K562 (cell line): ENCODE measurements around the gene FRMD3. TPM values are rescaled to one million over a fixed set of nuclear protein-coding genes. Genes with fewer than 3 reads are reported as not detected.

Experiments used
- ATAC-seq: fragments of 200-7000 bp; cut with Tn5 transposase; 3 replicates; pipeline ENCODE4 v1.9.1; 2020; ENCODE audit warnings: moderate library complexity
- BruUV-seq: library from RNA; stranded (reverse); fragments of 400-500 nt; replicated peaks from 2 replicates; lab custom pipeline; 2021; lab: Mats Ljungman, UMichigan
- CTCF ChIA-PET: fragments of 300-600 bp; formaldehyde crosslinking; extraction: SDS; loops from one replicate; lab custom pipeline; 2021; ENCODE audit warnings: low intra/inter-chr PET ratio; lab: Yijun Ruan, JAX
- POLR2A ChIA-PET: fragments of 300-600, 350-650 bp; sonication (Branson Sonifier 250); formaldehyde crosslinking; extraction: SDS; loops from one replicate; lab custom pipeline; 2021; ENCODE audit warnings: antibody characterized with exemption, inconsistent platforms; lab: Yijun Ruan, JAX
- DNase-seq, 4 experiments: peaks; one replicate each; pipeline versions ENCODE4 v3.0.0 to v3.0.0-alpha.2; 2011 to 2018; ENCODE audit warnings: low spot score in 3 of 4, mixed read lengths in 3 of 4; ENCODE audit errors: extremely low read depth in 1 of 4
- FAIRE-seq: peaks from 2 replicates; lab custom pipeline; 2011; peaks lifted over from hg19 to GRCh38; lab: Jason Lieb, UNC
- H2AFZ ChIP-seq: 2 replicates; pipeline ENCODE4 v1.6.0; 2011; ENCODE audit warnings: low read depth, low read length, control low read depth, inconsistent platforms
- H3K27ac ChIP-seq: fragments of 200-600 bp; 3 replicates; pipeline ENCODE4 v1.8.0; 2011; ENCODE audit warnings: low read depth, mild to moderate bottlenecking, control low read depth, inconsistent platforms, low read length, moderate library complexity, mixed read lengths; ENCODE audit errors: extremely low read depth
- H3K27me3 ChIP-seq, 2 experiments: fragments of 300-600 bp in 1 of 2; 2 replicates in 1 of 2; 3 replicates in 1 of 2; pipeline versions ENCODE4 v1.6.0 to v1.8.0; 2011; ENCODE audit warnings: inconsistent platforms in 2 of 2, low read length in 2 of 2, mild to moderate bottlenecking in 1 of 2, mixed read lengths in 1 of 2, moderate library complexity in 1 of 2; ENCODE audit not compliant: control insufficient read depth in 2 of 2, insufficient read depth in 2 of 2
- H3K36me3 ChIP-seq: fragments of 300-600 bp; 3 replicates; pipeline ENCODE4 v1.8.0; 2011; ENCODE audit warnings: mild to moderate bottlenecking, low read length, inconsistent platforms; ENCODE audit not compliant: control insufficient read depth, insufficient read depth
- H3K4me1 ChIP-seq, 2 experiments: fragments of 200-600 bp in 1 of 2; replicated peaks in 1 of 2; 2 replicates in 1 of 2; 3 replicates in 1 of 2; pipeline versions ENCODE4 v1.5.1 to v1.8.0; 2011; ENCODE audit warnings: inconsistent platforms in 2 of 2, low read length in 2 of 2, mild to moderate bottlenecking in 1 of 2, mixed read lengths in 1 of 2, moderate library complexity in 1 of 2; ENCODE audit not compliant: control insufficient read depth in 2 of 2, insufficient read depth in 2 of 2
- H3K4me2 ChIP-seq: 2 replicates; pipeline ENCODE4 v1.6.1; 2011; ENCODE audit warnings: low read length, control low read depth, inconsistent platforms, mixed read lengths; ENCODE audit not compliant: insufficient read depth
- H3K4me3 ChIP-seq: fragments of 200-600 bp; sonication (generic), shearing (Covaris generic); 2 replicates; pipeline ENCODE4 v1.5.1; 2016; ENCODE audit warnings: control low read depth, inconsistent platforms
- H3K79me2 ChIP-seq: fragments of 200-600 bp; 3 replicates; pipeline ENCODE4 v1.8.0; 2011; ENCODE audit warnings: low read length, inconsistent platforms; ENCODE audit not compliant: control insufficient read depth, insufficient read depth
- H3K9ac ChIP-seq, 2 experiments: 2 replicates each; pipeline versions ENCODE4 v1.6.0 to v1.6.1; 2011; ENCODE audit warnings: low read depth in 2 of 2, low read length in 2 of 2, control low read depth in 1 of 2, inconsistent platforms in 1 of 2, mild to moderate bottlenecking in 1 of 2, mixed read lengths in 1 of 2; ENCODE audit not compliant: insufficient read depth in 1 of 2
- H3K9me1 ChIP-seq: one replicate; pipeline ENCODE4 v1.6.0; 2011; ENCODE audit warnings: inconsistent platforms, mild to moderate bottlenecking, low read length, moderate library complexity; ENCODE audit not compliant: control insufficient read depth, insufficient read depth
- H3K9me3 ChIP-seq: replicated peaks from 2 replicates; pipeline ENCODE4 v1.5.1; 2011; ENCODE audit warnings: low read depth, low read length, inconsistent platforms; ENCODE audit not compliant: control insufficient read depth, insufficient read depth
- H4K20me1 ChIP-seq: replicated peaks from 2 replicates; pipeline ENCODE4 v1.6.1; 2011; ENCODE audit warnings: low read length, inconsistent platforms, mixed read lengths; ENCODE audit not compliant: control insufficient read depth, insufficient read depth
- ETV6 ChIP-seq, 3 experiments: fragments of 150-350 bp in 1 of 3; sonication (generic) in 1 of 3; formaldehyde crosslinking in 1 of 3; IDR thresholded peaks; 2 replicates each; pipeline versions ENCODE4 v1.6.1 to v1.8.0; 2014 to 2022; ENCODE audit warnings: borderline replicate concordance in 2 of 3, low read depth in 2 of 3, antibody characterized with exemption in 1 of 3, low read length in 1 of 3, mild to moderate bottlenecking in 1 of 3, missing genetic modification reagents in 1 of 3
- GTF2F1 ChIP-seq: IDR thresholded peaks from 2 replicates; pipeline ENCODE4 v1.6.1; 2011; ENCODE audit warnings: low read depth, low read length, improper control_type of control experiment
- PTRF ChIP-seq: fragments of 450-650 bp; IDR thresholded peaks from 2 replicates; pipeline ENCODE4 v1.6.1; 2016; ENCODE audit warnings: mild to moderate bottlenecking, missing genetic modification characterization, missing compliant biosample characterization
- ZBED1 ChIP-seq: IDR thresholded peaks from 2 replicates; pipeline ENCODE4 v1.6.1; 2014
- ZBTB11 ChIP-seq, 3 experiments: fragments of 200-800 bp in 1 of 3; fragments of 250-450 bp in 1 of 3; fragments of 450-650 bp in 1 of 3; sonication (Bioruptor Pico) in 1 of 3; sonication (Bioruptor generic) in 1 of 3; formaldehyde crosslinking in 1 of 3; IDR thresholded peaks; 2 replicates each; pipeline versions ENCODE4 v1.6.1 to v1.8.0; 2016 to 2022; ENCODE audit warnings: mild to moderate bottlenecking in 2 of 3, missing genetic modification characterization in 2 of 3, missing compliant biosample characterization in 1 of 3, moderate library complexity in 1 of 3
- ZC3H8 ChIP-seq: fragments of 450-650 bp; IDR thresholded peaks from 2 replicates; pipeline ENCODE4 v1.6.1; 2017
- ZNF3 ChIP-seq: fragments of 250-450 bp; sonication (Bioruptor Pico); IDR thresholded peaks from 2 replicates; pipeline ENCODE4 v1.5.0; 2021; ENCODE audit warnings: mild to moderate bottlenecking, moderate library complexity
- ZNF696 ChIP-seq: fragments of 250-450 bp; sonication (Bioruptor Pico); conservative IDR thresholded peaks from 2 replicates; pipeline ENCODE4 v1.4.0; 2020; ENCODE audit warnings: mild to moderate bottlenecking, moderate library complexity
- WGBS: fragments of 100-300 bp; shearing (Covaris generic); methylation state at CpG from one replicate; pipeline ENCODE4 v1.1.6; 2016; ENCODE audit warnings: low coverage, mixed read lengths; ENCODE audit not compliant: insufficient coverage; ENCODE audit errors: missing lambda C conversion rate; 5-methylcytosine and 5-hydroxymethylcytosine counted together
- in situ Hi-C: fragments of 300-500 bp; cut with MboI; formaldehyde crosslinking; loops from 4 replicates; pipeline ENCODE4 v1.15.0; 2018; ENCODE audit warnings: inconsistent platforms, mixed read lengths
- intact Hi-C: fragments of 100-400 bp; cut with micrococcal nuclease; formaldehyde crosslinking; loops from 2 replicates; pipeline ENCODE4 v1.14.2; 2022
- polyA plus RNA-seq, 8 experiments: library from polyadenylated mRNA; depleted of rRNA in 4 of 8; stranded (reverse) in 5 of 8; unstranded in 3 of 8; fragments of >200 nt; fragmentation: Nextera tagmentation in 2 of 8; fragmentation: Illumina TruSeq in 1 of 8; extraction: Ambion mirVana in 2 of 8; extraction: Trizol in 1 of 8; gene quantifications; 2 replicates each; pipeline versions ENCODE4 v1.2.1 to v1.2.3, GENCODE V29; 2011 to 2014; ENCODE audit warnings: inconsistent platforms in 1 of 8, missing spikeins in 1 of 8
- total RNA-seq, 7 experiments: library from RNA; depleted of rRNA in 6 of 7; stranded (reverse); fragments of >200 nt in 6 of 7; fragmentation: Illumina TruSeq in 2 of 7; extraction: Trizol in 2 of 7; gene quantifications; 2 replicates each; pipeline versions ENCODE4 v1.2.1 to v1.2.3, GENCODE V29; 2011 to 2021; ENCODE audit warnings: low replicate concordance in 1 of 7

The FRMD3 gene
- total and polyA plus RNA-seq, 9 of the 15 experiments (the other 6 are each of a cell fraction or from before 2014, with no cell fraction given), result 0.09 to 0.51 (median 0.21) TPM

GRCh38 chr9:83451308-83451707 is 86.9 kb downstream of the FRMD3 start:
- no peaks in the 10 kb centered on the region for H3K9me3 ChIP-seq
- H2AFZ ChIP-seq, result no peak overlapping the region
- no peak for DNase-seq
- ATAC-seq, result no peak
- H3K27ac ChIP-seq, result no peak overlapping the region
- no peaks in the 10 kb centered on the region for H4K20me1 ChIP-seq
- no peak overlapping the region for H3K9ac ChIP-seq
- BruUV-seq, result no TSS peak
- WGBS, result 7% methylated on average over 3 of the region's 4 CpGs
- in situ Hi-C loops (no loop called here), intact Hi-C loops (no loop called here)
- H3K4me2 ChIP-seq, result no peak overlapping the region
- H3K36me3 ChIP-seq, result no peaks in the 10 kb centered on the region
- H3K4me3 ChIP-seq, result no peak overlapping the region
- no peak for FAIRE-seq
- H3K27me3 ChIP-seq, result no peaks in the 10 kb centered on the region
- no peaks in the 10 kb centered on the region for H3K4me1 ChIP-seq
- TF ChIP-seq ZBED1, result no peak
- TF ChIP-seq PTRF (tag), result no peak
- no peak for TF ChIP-seq ZBTB11 (CRISPR knock-in tag; IDR thresholded peaks at IDR 0.05)
- TF ChIP-seq ZNF696 (CRISPR knock-in tag), result no peak
- TF ChIP-seq ZNF3 (CRISPR knock-in tag), result no peak
- no peak for TF ChIP-seq ETV6 (IDR thresholded peaks at IDR 0.05; ENCODE audit: borderline replicate concordance in 1 of 2, low read depth in 2 of 2, low read length in 1 of 2)
- no peak for TF ChIP-seq ETV6 (CRISPR knock-in tag; IDR thresholded peaks at IDR 0.05; ENCODE audit: borderline replicate concordance)
- no peak for TF ChIP-seq GTF2F1
- TF ChIP-seq ZC3H8, result no peak
- ChIA-PET CTCF (no interaction called here), POLR2A (no interaction called here)
- no peaks in the 10 kb centered on the region for H3K9me1 ChIP-seq
- no peaks in the 10 kb centered on the region for H3K79me2 ChIP-seq
